Right lobe of liver (tissue), 6 donors: ENCODE measurements around the gene TSHR. TPM values are rescaled to one million over a fixed set of nuclear protein-coding genes. Genes with fewer than 3 reads are reported as not detected.

Source experiments
- ATAC-seq, 4 donors: fragments of 200-7000 bp; cut with Tn5 transposase; one replicate each; pipeline ENCODE4 v1.9.1; 2020; ENCODE audit warnings: mild to moderate bottlenecking in 4 of 4, moderate library complexity in 4 of 4
- DNase-seq, 3 donors: peaks; one replicate each; pipeline ENCODE4 v3.0.0-alpha.2; 2020
- H3K27ac ChIP-seq, 3 donors: fragments of 200-600 bp; one replicate each; pipeline ENCODE4 v1.8.0; 2022
- H3K27me3 ChIP-seq, 2 donors: fragments of 200-600 bp; one replicate each; pipeline ENCODE4 v1.8.0; 2022
- H3K36me3 ChIP-seq, 4 donors: fragments of 200-600 bp; sonication (generic) in 1 of 4; one replicate each; pipeline versions ENCODE4 v1.5.1 to v1.8.0; 2017 to 2022; ENCODE audit warnings: control low read depth in 1 of 4
- H3K4me1 ChIP-seq, 4 donors: fragments of 200-600 bp; sonication (generic) in 1 of 4; one replicate each; pipeline versions ENCODE4 v1.5.1 to v1.8.0; 2017 to 2022; ENCODE audit warnings: control low read depth in 1 of 4
- H3K4me3 ChIP-seq, 3 donors: fragments of 200-600 bp; one replicate each; pipeline ENCODE4 v1.8.0; 2022
- H3K9me3 ChIP-seq, 4 donors: fragments of 200-600 bp; sonication (generic) in 1 of 4; one replicate each; pipeline versions ENCODE4 v1.5.1 to v1.8.0; 2017 to 2022; ENCODE audit warnings: control low read depth in 1 of 4
- CTCF ChIP-seq, 4 donors: fragments of 200-600 bp in 3 of 4; fragments of 450-650 bp in 1 of 4; IDR thresholded peaks; one replicate each; pipeline versions ENCODE4 v1.5.1 to v1.8.0; 2016 to 2022; ENCODE audit warnings: antibody characterized with exemption in 4 of 4, mild to moderate bottlenecking in 2 of 4
- POLR2A ChIP-seq: fragments of 450-650 bp; IDR thresholded peaks from one replicate; pipeline ENCODE4 v1.6.1; 2017; ENCODE audit warnings: antibody characterized with exemption, mild to moderate bottlenecking
- WGBS: methylation state at CpG from one replicate; pipeline ENCODE4 v1.1.6; 2018; ENCODE audit warnings: low coverage, low lambda C conversion rate; ENCODE audit not compliant: insufficient coverage; ENCODE audit errors: missing lambda C conversion rate; 5-methylcytosine and 5-hydroxymethylcytosine counted together
- intact Hi-C, 2 donors: fragments of 100-400 bp; cut with DNase I; formaldehyde crosslinking; loops; one replicate each; pipeline versions ENCODE4 v1.11.2 to v1.14.1; 2022
- total RNA-seq, 6 experiments: library from RNA; depleted of rRNA in 2 of 6; stranded (reverse); fragments of >200 nt in 2 of 6; fragmentation: NEBNext Ultra II Directional in 3 of 6; extraction: Animal tissue kit (Norgen Biotek cat#: 25700) in 3 of 6; gene quantifications; one replicate each; pipeline versions ENCODE4 v1.1.0 to v1.2.4, GENCODE V29; 2016 to 2023
- donor health status: DM: no; HTN: yes; CAD: no.
- donor health status: DM: no; HTN: no; CAD: no.
- donor health status: DM: no; HTN: no; CAD: no.
- donor health status: DM: no; HTN: yes; CAD: no.
- donor health status: DM: no; HTN: yes; CAD: no.

TSHR gene
- total RNA-seq, 6 experiments from 2014 or later, result 0.37 TPM; not detected in 5

GRCh38 chr14:80923368-80923767, 32.1 kb upstream of the TSHR start:
- DNase-seq (no peak), ATAC-seq (no peak)
- no peaks in the 10 kb centered on the region for H3K27me3 ChIP-seq
- no peaks in the 10 kb centered on the region for H3K9me3 ChIP-seq
- no peak overlapping the region for H3K27ac ChIP-seq
- no peak overlapping the region for H3K4me3 ChIP-seq
- TF ChIP-seq CTCF (IDR thresholded peaks at IDR 0.05) (no peak), POLR2A (no peak)
- no peaks in the 10 kb centered on the region for H3K4me1 ChIP-seq
- no peaks in the 10 kb centered on the region for H3K36me3 ChIP-seq
- intact Hi-C loops, result no loop called here

- Histone ChIP-seq H3K4me1 (no peaks in the 10 kb centered on the region), H3K27me3 (no peaks in the 10 kb centered on the region), H3K27ac (no peak overlapping the region), H3K9me3 (no peaks in the 10 kb centered on the region), H3K36me3 (no peaks in the 10 kb centered on the region), H3K4me3 (no peak overlapping the region)
- no peak for ATAC-seq
- intact Hi-C loops, result no loop called here
- no peak for TF ChIP-seq CTCF (IDR thresholded peaks at IDR 0.05)
- TF ChIP-seq POLR2A, result no peak
- DNase-seq, result no peak
- WGBS, result 95% methylated on average over 2 of the region's 2 CpGs
Observed at GRCh38 chr14:80924365-80925103, 30.9 kb upstream of the TSHR start.

- no peak for ATAC-seq
- Histone ChIP-seq H3K9me3 (no peaks in the 10 kb centered on the region), H3K27ac (no peak overlapping the region), H3K27me3 (no peaks in the 10 kb centered on the region), H3K4me1 (peaks cover 0 to 4% (median 0%) of the 10 kb centered on the region in 4 donors), H3K4me3 (no peak overlapping the region), H3K36me3 (no peaks in the 10 kb centered on the region)
- DNase-seq, result no peak
- intact Hi-C loops, result no loop called here
- WGBS, result 100% methylated on average over 1 of the region's 4 CpGs
- TF ChIP-seq CTCF (IDR thresholded peaks at IDR 0.05) (no peak), POLR2A (no peak)
Observed at GRCh38 chr14:80926397-80927082, 28.9 kb upstream of the TSHR start.

GRCh38 chr14:80927083-80927989, 28.1 kb upstream of the TSHR start:
- WGBS, result 100% methylated on average over 1 of the region's 8 CpGs
- no peaks in the 10 kb centered on the region for H3K27me3 ChIP-seq
- TF ChIP-seq POLR2A, result no peak
- no peak for TF ChIP-seq CTCF (IDR thresholded peaks at IDR 0.05)
- peaks cover 0 to 4% (median 0%) of the 10 kb centered on the region in 4 donors for H3K4me1 ChIP-seq
- no peak for DNase-seq
- H3K36me3 ChIP-seq, result no peaks in the 10 kb centered on the region
- no peak overlapping the region for H3K27ac ChIP-seq
- no peak overlapping the region for H3K4me3 ChIP-seq
- intact Hi-C loops, result no loop called here
- ATAC-seq, result no peak
- no peaks in the 10 kb centered on the region for H3K9me3 ChIP-seq
